MCF 10A (cell line): Measurements from ENCODE around the gene FAM89B. TPM values are rescaled to one million over a fixed set of nuclear protein-coding genes. Genes with fewer than 3 reads are reported as not detected.

ENCODE experiments used
- BruUV-seq: library from RNA; stranded (reverse); fragments of 400-500 nt; replicated peaks from 2 replicates; lab custom pipeline; 2021; lab: Mats Ljungman, UMichigan
- CTCF ChIA-PET: fragments of 300-600 bp; sonication (Branson Sonifier 250); formaldehyde crosslinking; extraction: SDS; loops from one replicate; lab custom pipeline; 2021; ENCODE audit warnings: antibody characterized with exemption, inconsistent platforms; lab: Yijun Ruan, JAX
- POLR2A ChIA-PET: fragments of 300-600, 350-650 bp; sonication (Branson Sonifier 250); formaldehyde crosslinking; extraction: SDS; loops from one replicate; lab custom pipeline; 2020; ENCODE audit warnings: antibody characterized with exemption, inconsistent platforms; lab: Yijun Ruan, JAX
- DNase-seq: peaks from one replicate; pipeline ENCODE4 v3.0.0-alpha.2; 2018; ENCODE audit not compliant: unreplicated experiment
- H3K27ac Mint-ChIP-seq: one replicate; pipeline ENCODE4 v1.8.0; 2022; ENCODE audit warnings: mild to moderate bottlenecking, low read depth, mixed read lengths; ENCODE audit not compliant: unreplicated experiment
- H3K27me3 Mint-ChIP-seq: one replicate; pipeline ENCODE4 v1.8.0; 2022; ENCODE audit warnings: mixed read lengths; ENCODE audit not compliant: insufficient read depth, unreplicated experiment
- H3K36me3 Mint-ChIP-seq: one replicate; pipeline ENCODE4 v1.8.0; 2022; ENCODE audit warnings: mild to moderate bottlenecking, moderate library complexity, mixed read lengths; ENCODE audit not compliant: insufficient read depth, unreplicated experiment
- H3K4me1 Mint-ChIP-seq: one replicate; pipeline ENCODE4 v1.8.0; 2022; ENCODE audit warnings: mixed read lengths; ENCODE audit not compliant: insufficient read depth, unreplicated experiment
- H3K4me3 Mint-ChIP-seq: one replicate; pipeline ENCODE4 v1.8.0; 2022; ENCODE audit warnings: mild to moderate bottlenecking, moderate library complexity, mixed read lengths; ENCODE audit not compliant: unreplicated experiment
- H3K9me3 Mint-ChIP-seq: one replicate; pipeline ENCODE4 v1.8.0; 2022; ENCODE audit warnings: mixed read lengths; ENCODE audit not compliant: unreplicated experiment
- CTCF ChIP-seq: fragments of 200-600 bp; IDR thresholded peaks from one replicate; pipeline ENCODE4 v1.8.0; 2022; ENCODE audit warnings: antibody characterized with exemption, mild to moderate bottlenecking; ENCODE audit not compliant: unreplicated experiment
- intact Hi-C: fragments of 100-400 bp; cut with micrococcal nuclease; formaldehyde crosslinking; loops from 2 replicates; pipeline ENCODE4 v1.14.1; 2022
- total RNA-seq: library from RNA; stranded (reverse); gene quantifications from 2 replicates; pipeline ENCODE4 v1.2.3, GENCODE V29; 2022

FAM89B gene
- total RNA-seq, 1 experiment from 2014 or later: 16.7 TPM

GRCh38 chr11:65535102-65535501 lies 37.2 kb upstream of the FAM89B start:
- intact Hi-C loops: no loop called here
- Mint-ChIP-seq H3K27ac (no peak overlapping the region), H3K36me3 (peaks cover 29% of the 10 kb centered on the region), H3K4me1 (no peaks in the 10 kb centered on the region), H3K4me3 (no peak overlapping the region), H3K27me3 (no peaks in the 10 kb centered on the region), H3K9me3 (no peaks in the 10 kb centered on the region)
- DNase-seq: no peak
- TF ChIP-seq CTCF: no peak
- ChIA-PET CTCF (interaction anchor here (0.5 kb wide), 1 partner anchor 232 kb away, joined by 3 read pairs; no protein-coding TSS in a partner anchor), POLR2A (interaction anchor here (0.5 to 0.8 kb wide), 2 partner anchors 9 to 77 kb away, joined by 3 read pairs; no protein-coding TSS in a partner anchor)
- no TSS peak for BruUV-seq

- intact Hi-C loops: no loop called here
- no peak overlapping the region for H3K27ac Mint-ChIP-seq
- no peak overlapping the region for H3K4me3 Mint-ChIP-seq
- H3K36me3 Mint-ChIP-seq: peaks cover 16% of the 10 kb centered on the region
- CTCF ChIA-PET: interaction anchor here (0.6 to 1.1 kb wide), 4 partner anchors 25 to 264 kb away, joined by 3 to 6 read pairs (median 4); no protein-coding TSS in a partner anchor
- no peaks in the 10 kb centered on the region for H3K27me3 Mint-ChIP-seq
- DNase-seq: no peak
- no TSS peak for BruUV-seq
- peaks cover under 1% of the 10 kb centered on the region for H3K4me1 Mint-ChIP-seq
- no peaks in the 10 kb centered on the region for H3K9me3 Mint-ChIP-seq
- POLR2A ChIA-PET: interaction anchor here (0.8 to 1.2 kb wide), 3 partner anchors 12 to 29 kb away, joined by 3 to 5 read pairs (median 4); partner anchors contain the start of gene SCYL1
- TF ChIP-seq CTCF: no peak
Measured at GRCh38 chr11:65536412-65537295, 35.7 kb upstream of the FAM89B start.

- Mint-ChIP-seq H3K27me3 (no peaks in the 10 kb centered on the region), H3K36me3 (peaks cover 10% of the 10 kb centered on the region), H3K4me3 (no peak overlapping the region), H3K9me3 (no peaks in the 10 kb centered on the region), H3K4me1 (peaks cover 6% of the 10 kb centered on the region), H3K27ac (no peak overlapping the region)
- no peak for TF ChIP-seq CTCF
- ChIA-PET CTCF (interaction anchor here (0.6 to 1.1 kb wide), 3 partner anchors 25 to 264 kb away, joined by 3 to 5 read pairs (median 4); no protein-coding TSS in a partner anchor), POLR2A (interaction anchor here (1.5 kb wide), 1 partner anchor 38 kb away, joined by 4 read pairs; the partner anchor contains the start of gene EHBP1L1)
- no TSS peak for BruUV-seq
- intact Hi-C loops: no loop called here
- no peak for DNase-seq
Measured at GRCh38 chr11:65537296-65537597, 35.1 kb upstream of the FAM89B start.

GRCh38 chr11:65537620-65538231 lies 34.6 kb upstream of the FAM89B start:
- H3K4me3 Mint-ChIP-seq: peak overlapping the region; percentile 36
- ChIA-PET POLR2A (interaction anchor here (0.7 to 1.5 kb wide), 2 partner anchors 38 to 242 kb away, joined by 3 to 4 read pairs; partner anchors contain the start of gene EHBP1L1), CTCF (interaction anchor here (0.7 kb wide), 1 partner anchor 251 kb away, joined by 3 read pairs; no protein-coding TSS in a partner anchor)
- H3K4me1 Mint-ChIP-seq: peaks cover 6% of the 10 kb centered on the region
- H3K27ac Mint-ChIP-seq: no peak overlapping the region
- BruUV-seq: no TSS peak
- intact Hi-C loops: no loop called here
- H3K9me3 Mint-ChIP-seq: no peaks in the 10 kb centered on the region
- DNase-seq: no peak
- no peak for TF ChIP-seq CTCF
- H3K27me3 Mint-ChIP-seq: no peaks in the 10 kb centered on the region
- H3K36me3 Mint-ChIP-seq: peaks cover 6% of the 10 kb centered on the region
